Keratinocyte (primary cell): ENCODE data around the gene COMMD2. TPM values are rescaled to one million over a fixed set of nuclear protein-coding genes. Genes with fewer than 3 reads are reported as not detected.

Source experiments
- DNase-seq: peaks from one replicate; pipeline ENCODE4 v3.0.0-alpha.2; 2011; ENCODE audit warnings: low read depth, missing footprints, low spot score
- FAIRE-seq: peaks from 2 replicates; lab custom pipeline; 2011; peaks lifted over from hg19 to GRCh38; lab: Jason Lieb, UNC
- H2AFZ ChIP-seq: 2 replicates; pipeline ENCODE4 v1.6.0; 2012; ENCODE audit warnings: low read length, control low read depth, inconsistent platforms; ENCODE audit not compliant: control insufficient read depth
- H3K27ac ChIP-seq: 2 replicates; pipeline ENCODE4 v1.5.1; 2011; ENCODE audit warnings: low read length; ENCODE audit not compliant: control insufficient read depth, insufficient read depth
- H3K27me3 ChIP-seq: 3 replicates; pipeline ENCODE4 v1.6.0; 2011; ENCODE audit warnings: low read length; ENCODE audit not compliant: control insufficient read depth, insufficient read depth; ENCODE audit errors: extremely low read depth
- H3K36me3 ChIP-seq, 2 experiments: 2 replicates in 1 of 2; 3 replicates in 1 of 2; pipeline ENCODE4 v1.5.1; 2011; ENCODE audit warnings: low read length in 2 of 2, mild to moderate bottlenecking in 1 of 2; ENCODE audit not compliant: control insufficient read depth in 2 of 2, insufficient read depth in 2 of 2; ENCODE audit errors: extremely low read depth in 1 of 2
- H3K4me1 ChIP-seq: 3 replicates; pipeline ENCODE4 v1.5.1; 2011; ENCODE audit warnings: low read length; ENCODE audit not compliant: control insufficient read depth, insufficient read depth; ENCODE audit errors: extremely low read depth
- H3K4me2 ChIP-seq: 3 replicates; pipeline ENCODE4 v1.6.0; 2011; ENCODE audit warnings: low read depth, low read length; ENCODE audit not compliant: control insufficient read depth, insufficient read depth; ENCODE audit errors: extremely low read depth
- H3K4me3 ChIP-seq, 3 experiments: fragments of 200-600 bp in 1 of 3; sonication (generic) in 1 of 3; 2 replicates in 2 of 3; 3 replicates in 1 of 3; pipeline ENCODE4 v1.5.1; 2011 to 2016; ENCODE audit warnings: low read length in 3 of 3, mild to moderate bottlenecking in 3 of 3, control low read depth in 2 of 3, inconsistent platforms in 1 of 3, low read depth in 1 of 3, mixed read lengths in 1 of 3, mixed run types in 1 of 3, moderate library complexity in 1 of 3; ENCODE audit not compliant: control insufficient read depth in 2 of 3, insufficient read depth in 2 of 3; ENCODE audit errors: extremely low read depth in 1 of 3
- H3K79me2 ChIP-seq: 2 replicates; pipeline ENCODE4 v1.6.0; 2012; ENCODE audit warnings: low read length; ENCODE audit not compliant: control insufficient read depth, insufficient read depth
- H3K9ac ChIP-seq: 3 replicates; pipeline ENCODE4 v1.6.0; 2011; ENCODE audit warnings: low read length; ENCODE audit not compliant: control insufficient read depth, insufficient read depth; ENCODE audit errors: extremely low read depth
- H3K9me1 ChIP-seq: 3 replicates; pipeline ENCODE4 v1.6.0; 2011; ENCODE audit warnings: low read length; ENCODE audit not compliant: control insufficient read depth, insufficient read depth; ENCODE audit errors: extremely low read depth
- H3K9me3 ChIP-seq: 2 replicates; pipeline ENCODE4 v1.5.1; 2012; ENCODE audit warnings: low read depth, low read length; ENCODE audit not compliant: control insufficient read depth
- H4K20me1 ChIP-seq: 3 replicates; pipeline ENCODE4 v1.6.0; 2011; ENCODE audit warnings: low read length; ENCODE audit not compliant: control insufficient read depth, insufficient read depth; ENCODE audit errors: extremely low read depth
- CTCF ChIP-seq, 3 experiments: IDR thresholded peaks in 1 of 3; conservative IDR thresholded peaks in 1 of 3; optimal IDR thresholded peaks in 1 of 3; 2 replicates in 2 of 3; 3 replicates in 1 of 3; pipeline versions ENCODE3 to v1.5.1; 2011; ENCODE audit warnings: low read length in 3 of 3, mild to moderate bottlenecking in 3 of 3, moderate library complexity in 2 of 3, control low read depth in 1 of 3, inconsistent platforms in 1 of 3; ENCODE audit not compliant: insufficient read depth in 2 of 3; ENCODE audit errors: extremely low read depth in 1 of 3
- EZH2 ChIP-seq: IDR thresholded peaks from one replicate; pipeline ENCODE4 v1.6.1; 2012; ENCODE audit warnings: inconsistent platforms, mild to moderate bottlenecking, low read length, moderate library complexity
- dilution Hi-C: fragments of 300-500 bp; cut with MboI; formaldehyde crosslinking; loops from one replicate; pipeline ENCODE4 v1.7.0; 2020; ENCODE audit warnings: low sequenced_read_pairs; ENCODE audit not compliant: extremely low pct_ligation_motif_present
- polyA plus RNA-seq, 5 experiments: library from polyadenylated mRNA; depleted of rRNA in 3 of 5; stranded (reverse) in 3 of 5; stranded (forward) in 1 of 5; unstranded in 1 of 5; fragments of >200 nt; gene quantifications; 1 replicate in 1 of 5; 2 replicates in 3 of 5; 3 replicates in 1 of 5; pipeline versions ENCODE4 v1.2.1 to v1.2.3, GENCODE V29; 2011 to 2012; ENCODE audit warnings: missing spikeins in 2 of 5, low read depth in 1 of 5, low replicate concordance in 1 of 5

COMMD2 gene
- polyA plus RNA-seq, 1 donor (not counting 4 experiments of a cell fraction or from before 2014, with no cell fraction given) = 51.0 TPM

GRCh38 chr3:149764302-149764701, 12.0 kb upstream of the COMMD2 start:
- dilution Hi-C loops = no loop called here

GRCh38 chr3:149763565-149764195, 11.4 kb upstream of the COMMD2 start:
- Histone ChIP-seq H3K27me3 (peaks cover 12% of the 10 kb centered on the region), H3K9me3 (no peaks in the 10 kb centered on the region), H4K20me1 (no peaks in the 10 kb centered on the region), H3K4me1 (no peaks in the 10 kb centered on the region), H3K36me3 (no peaks in the 10 kb centered on the region), H3K27ac (no peak overlapping the region), H3K4me2 (no peak overlapping the region), H3K4me3 (no peak overlapping the region), H2AFZ (no peak overlapping the region), H3K9ac (no peak overlapping the region), H3K9me1 (no peaks in the 10 kb centered on the region), H3K79me2 (no peaks in the 10 kb centered on the region)
- DNase-seq = no peak
- FAIRE-seq = no peak
- no peak for TF ChIP-seq EZH2
- no peak for TF ChIP-seq CTCF (optimal IDR thresholded peaks at IDR 0.05 in 1 of 3, IDR thresholded peaks at IDR 0.05 in 1 of 3, conservative IDR thresholded peaks at IDR 0.05 in 1 of 3; ENCODE audit: extremely low read depth in 1 of 3, insufficient read depth in 2 of 3, low read length in 3 of 3)
- dilution Hi-C loops = no loop called here

More at GRCh38 chr3:149764302-149764701, 12.0 kb upstream of the COMMD2 start:
- Histone ChIP-seq H3K4me2 (no peak overlapping the region), H3K4me1 (no peaks in the 10 kb centered on the region), H3K9me3 (no peaks in the 10 kb centered on the region), H3K36me3 (no peaks in the 10 kb centered on the region), H3K27ac (no peak overlapping the region), H2AFZ (no peak overlapping the region), H3K27me3 (peaks cover 12% of the 10 kb centered on the region), H4K20me1 (no peaks in the 10 kb centered on the region), H3K9ac (no peak overlapping the region), H3K9me1 (no peaks in the 10 kb centered on the region), H3K4me3 (no peak overlapping the region), H3K79me2 (no peaks in the 10 kb centered on the region)
- no peak for DNase-seq
- TF ChIP-seq EZH2 (no peak), CTCF (optimal IDR thresholded peaks at IDR 0.05 in 1 of 3, IDR thresholded peaks at IDR 0.05 in 1 of 3, conservative IDR thresholded peaks at IDR 0.05 in 1 of 3; ENCODE audit: extremely low read depth in 1 of 3, insufficient read depth in 2 of 3, low read length in 3 of 3) (no peak)
- FAIRE-seq = no peak
